HG03025 (cell line): ENCODE measurements around the gene KRTAP5-7.
"Not testable (repeated sequence)": the region's sequence is repeated elsewhere in the genome, so short reads cannot be mapped to it uniquely, and the experiment has no call there.

ENCODE experiments used
- ATAC-seq: cut with Tn5 transposase; IDR thresholded peaks from one replicate; pipeline ENCODE4 v1.9.1; 2021; ENCODE audit warnings: mild to moderate bottlenecking, moderate library complexity; ENCODE audit not compliant: unreplicated experiment, low FRiP score

Gene KRTAP5-7

DNA sequence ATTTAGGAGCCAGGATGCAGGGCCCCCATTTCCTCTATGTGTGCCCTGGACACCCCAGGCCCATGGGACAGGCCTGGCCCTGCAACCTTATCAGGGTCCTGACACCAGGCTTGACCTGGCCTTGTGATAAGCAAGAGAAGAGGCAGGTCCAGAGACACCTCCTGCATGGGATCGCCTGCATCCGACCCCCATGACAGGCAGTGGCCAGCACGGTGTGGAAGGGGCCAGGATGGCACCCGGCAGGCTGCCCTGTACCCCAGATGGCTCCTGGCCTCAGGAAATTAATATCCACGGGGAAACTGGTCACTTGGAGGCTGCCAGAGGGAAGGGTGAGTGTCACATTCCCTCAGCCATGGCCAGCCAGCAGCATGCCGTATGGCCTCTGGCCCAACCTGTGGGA is 27.9 kb downstream of the KRTAP5-7 start:
- ATAC-seq, result no peak

DNA sequence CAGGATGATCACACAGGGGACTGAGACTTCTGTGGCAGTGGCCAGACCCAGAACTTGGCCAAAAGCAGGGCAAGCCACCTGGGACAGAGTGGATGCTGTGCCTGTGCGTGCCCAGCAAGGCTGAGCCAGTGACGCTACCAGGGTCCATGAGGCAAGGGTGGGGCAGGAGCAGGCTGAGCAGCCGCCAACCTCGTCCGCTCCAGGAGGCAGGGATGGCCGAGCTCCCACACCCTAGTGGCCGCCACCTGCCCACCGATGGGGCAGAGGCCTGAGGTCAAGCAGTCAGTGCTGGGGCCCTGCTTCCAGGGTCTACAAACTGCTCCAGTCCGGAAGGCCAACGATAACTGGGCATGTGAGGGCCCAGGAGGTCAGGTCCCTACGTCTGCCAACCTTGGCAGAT is 28.4 kb downstream of the KRTAP5-7 start:
- no peak for ATAC-seq

DNA sequence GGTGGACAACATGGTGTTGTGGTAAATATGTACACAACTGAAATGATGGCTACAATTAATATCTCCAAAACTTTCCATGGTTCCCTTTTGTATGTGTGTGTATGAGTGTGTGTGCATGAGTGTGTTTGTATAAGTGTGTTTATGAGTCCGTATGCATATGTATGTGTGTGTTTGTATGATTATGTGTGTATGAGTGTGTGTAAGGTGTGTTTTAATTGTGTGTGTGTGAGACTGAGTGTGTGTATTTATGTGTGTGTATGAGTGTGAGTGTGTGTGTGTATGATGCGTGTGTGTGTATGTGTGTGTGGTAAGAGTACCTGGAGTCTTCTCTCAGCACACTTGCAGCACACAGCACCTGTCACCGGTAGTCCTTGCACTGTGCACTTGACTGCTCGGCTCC is 29.0 kb downstream of the KRTAP5-7 start:
- ATAC-seq, result no peak

DNA sequence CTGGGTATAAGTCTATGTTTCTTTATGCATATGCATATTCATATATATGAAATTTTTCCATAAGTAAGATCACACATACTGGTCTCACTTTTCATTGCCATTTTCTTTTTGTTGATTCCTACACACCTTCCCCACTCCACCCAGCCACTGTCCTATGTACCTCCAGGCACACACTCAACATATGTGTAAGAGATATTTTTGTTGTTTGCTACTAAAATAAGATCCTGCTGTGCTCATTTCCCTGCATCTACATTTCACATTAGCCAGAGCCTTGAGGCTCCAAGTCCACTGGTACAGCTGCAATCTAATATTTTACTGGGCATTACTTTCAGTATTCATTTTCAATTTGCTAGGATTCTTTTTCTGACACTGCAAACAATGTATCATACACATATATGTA is 30.2 kb downstream of the KRTAP5-7 start:
- no peak for ATAC-seq

DNA sequence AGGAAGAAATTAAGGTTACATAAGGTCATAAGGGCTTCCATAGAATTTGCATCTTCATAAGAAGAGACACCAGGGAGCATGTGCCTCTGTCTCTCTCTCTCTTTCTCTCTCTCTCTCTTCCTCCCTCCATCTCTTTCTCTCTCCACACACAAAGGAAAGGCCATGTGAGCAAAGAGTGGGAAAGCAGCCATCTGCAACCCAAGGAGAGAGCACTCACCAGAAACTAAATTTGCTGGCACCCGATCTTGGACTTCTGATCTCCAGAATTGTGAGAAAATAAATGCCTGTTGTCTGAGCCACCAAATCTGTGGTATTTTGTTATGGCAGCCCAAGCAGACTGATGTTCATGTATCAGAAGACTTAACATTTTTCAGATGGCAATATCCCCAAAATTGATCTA is 31.9 kb downstream of the KRTAP5-7 start:
- ATAC-seq, result no peak

DNA sequence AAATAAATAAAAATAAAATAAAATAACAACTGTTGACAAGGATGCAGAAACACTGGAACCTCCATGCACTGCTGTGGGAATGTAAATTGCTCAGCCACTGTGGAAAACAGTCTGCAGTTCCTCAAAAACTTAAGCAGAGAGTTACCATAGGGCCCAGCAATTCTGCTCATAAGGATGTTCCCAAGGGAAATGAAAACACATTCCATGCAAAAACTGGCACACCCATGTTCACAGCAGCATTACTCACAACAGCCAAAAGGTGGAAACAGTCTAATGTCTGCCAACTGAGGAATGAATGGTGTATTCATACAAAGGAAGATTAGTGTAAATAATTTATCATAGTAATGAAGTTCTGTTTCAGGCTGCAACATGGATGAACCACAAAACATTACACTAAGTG is 35.1 kb downstream of the KRTAP5-7 start:
- ATAC-seq, result no peak

DNA sequence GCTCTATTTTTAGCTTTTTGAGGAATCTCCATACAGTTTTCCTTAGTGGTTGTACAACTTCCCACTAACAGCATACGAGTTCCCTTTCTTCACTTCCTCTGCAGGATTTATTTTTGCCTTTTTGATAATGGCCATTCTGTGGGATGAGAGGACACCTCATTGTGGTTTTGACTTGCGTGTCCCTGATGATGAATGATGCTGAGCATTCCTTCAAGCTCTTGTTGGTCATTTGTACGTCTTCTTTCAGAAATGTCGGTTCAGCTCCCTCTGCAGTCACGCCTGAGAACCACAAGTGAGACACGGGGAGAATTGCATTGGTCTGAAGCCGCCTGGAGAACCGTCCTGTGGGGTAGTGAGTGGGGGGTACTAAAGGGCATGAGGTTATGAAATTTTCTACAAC is 36.3 kb downstream of the KRTAP5-7 start:
- no peak for ATAC-seq

DNA sequence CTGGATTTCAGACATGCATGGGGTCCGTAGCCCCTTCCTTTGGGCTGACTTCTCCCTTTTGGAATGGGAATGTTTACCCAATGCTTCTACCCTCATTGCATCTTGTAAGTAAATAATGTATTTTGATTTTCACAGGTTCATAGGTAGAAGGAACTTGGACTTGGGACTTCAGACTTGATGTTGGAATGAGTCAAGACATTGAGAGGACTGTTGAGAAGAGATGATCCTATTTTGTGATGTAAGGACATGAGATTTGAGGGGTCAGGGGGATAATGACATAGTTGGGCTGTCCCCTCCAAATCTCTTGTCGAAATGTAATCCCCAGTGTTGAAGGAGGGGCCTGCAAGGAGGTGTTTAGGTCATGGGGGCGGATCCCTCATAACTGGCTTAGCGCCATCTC is 37.4 kb downstream of the KRTAP5-7 start:
- ATAC-seq, result no peak

DNA sequence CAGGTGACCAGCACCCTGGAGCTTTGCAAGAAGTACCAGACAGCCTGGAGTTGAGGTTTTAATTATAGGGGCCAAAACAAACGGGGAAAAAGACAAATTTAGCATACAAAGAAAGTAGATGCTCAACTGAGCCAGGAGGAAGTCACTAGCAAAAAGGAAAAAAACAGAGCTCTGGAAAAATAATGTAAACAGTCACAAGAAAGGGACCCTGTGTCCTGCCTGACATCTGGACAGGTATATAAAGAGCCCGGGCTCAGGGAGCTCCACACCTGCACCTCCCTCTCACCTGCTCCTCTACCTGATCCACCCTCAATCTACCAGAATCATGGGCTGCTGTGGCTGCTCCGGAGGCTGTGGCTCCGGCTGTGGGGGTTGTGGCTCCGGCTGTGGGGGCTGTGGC is 38.2 kb downstream of the KRTAP5-7 start, which contains the start of gene KRTAP5-10:
Gene KRTAP5-10 (plus strand): TSS at position 301 of the 400 bp plus-strand sequence. CDS start 25 bp downstream, at position 326.
- no peak for ATAC-seq

DNA sequence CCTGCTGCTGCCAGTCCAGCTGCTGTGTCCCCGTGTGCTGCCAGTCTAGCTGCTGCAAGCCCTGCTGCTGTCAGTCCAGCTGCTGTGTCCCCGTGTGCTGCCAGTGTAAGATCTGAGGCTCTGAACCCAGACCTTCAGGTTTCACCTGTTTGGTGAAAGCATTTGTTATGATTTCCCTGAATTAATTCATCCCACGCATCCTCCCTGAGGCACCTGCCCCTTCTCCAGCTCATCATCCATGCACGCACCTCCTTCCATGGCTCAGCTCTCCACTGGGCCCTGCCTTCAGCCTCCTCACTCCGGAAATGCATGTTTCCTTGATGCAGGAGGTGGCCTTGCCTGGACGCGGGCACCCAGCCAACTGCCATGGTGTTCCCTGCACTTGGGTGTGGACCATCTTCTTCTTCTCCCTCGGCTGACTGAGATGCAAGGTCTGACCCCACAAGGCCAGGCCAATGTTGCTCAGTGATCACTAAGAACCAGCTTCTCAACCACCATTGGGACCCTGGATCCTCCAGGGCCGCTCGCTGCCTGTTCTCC is 39.1 kb downstream of the KRTAP5-7 start:
- no peak for ATAC-seq

DNA sequence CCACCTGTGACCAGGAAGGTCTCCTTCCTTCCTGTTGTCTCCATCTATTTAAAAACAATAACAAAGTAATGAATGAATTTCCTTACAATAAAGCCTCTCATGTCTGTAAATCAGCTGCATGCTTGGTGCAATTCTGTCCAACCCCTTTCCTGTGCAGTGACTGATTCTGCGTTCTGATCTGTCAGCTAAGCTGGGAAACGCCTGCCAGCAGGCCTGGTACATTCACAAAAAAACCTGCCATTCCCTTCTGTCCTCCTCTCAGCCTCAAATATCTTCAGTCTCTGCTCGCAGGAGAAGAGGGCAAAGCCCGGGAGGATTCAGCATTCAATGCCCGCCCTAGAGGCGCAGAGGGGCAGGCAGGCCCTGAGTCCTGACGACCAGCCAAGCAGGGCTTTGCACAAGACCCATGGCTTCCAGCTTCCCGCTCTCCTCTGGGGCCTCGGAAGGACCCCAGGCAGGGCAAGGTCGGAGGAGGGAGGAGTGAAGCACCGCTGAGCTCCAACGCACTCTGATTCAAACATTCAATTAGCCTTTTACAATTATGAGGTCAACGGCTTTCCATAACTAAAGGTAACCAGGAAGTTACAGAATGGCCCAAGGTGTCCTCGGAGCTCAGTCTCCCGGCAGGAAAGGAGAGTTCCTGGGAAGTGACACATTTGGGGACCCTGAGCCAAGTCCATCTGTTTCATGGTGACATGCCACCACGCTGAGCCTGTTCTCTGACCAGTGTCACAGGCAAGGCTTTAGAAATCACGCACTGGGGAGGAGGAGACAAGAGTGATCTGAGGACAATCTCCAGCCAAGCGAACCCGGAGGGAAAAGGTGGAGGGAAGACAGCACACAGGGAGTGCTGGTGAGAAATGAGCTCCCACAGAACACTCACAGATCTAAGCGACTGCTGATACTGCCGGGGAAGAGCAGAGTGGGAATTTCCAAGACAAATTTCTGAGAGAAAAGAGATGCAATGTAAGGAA is 39.8 kb downstream of the KRTAP5-7 start:
- not testable (repeated sequence) for ATAC-seq

DNA sequence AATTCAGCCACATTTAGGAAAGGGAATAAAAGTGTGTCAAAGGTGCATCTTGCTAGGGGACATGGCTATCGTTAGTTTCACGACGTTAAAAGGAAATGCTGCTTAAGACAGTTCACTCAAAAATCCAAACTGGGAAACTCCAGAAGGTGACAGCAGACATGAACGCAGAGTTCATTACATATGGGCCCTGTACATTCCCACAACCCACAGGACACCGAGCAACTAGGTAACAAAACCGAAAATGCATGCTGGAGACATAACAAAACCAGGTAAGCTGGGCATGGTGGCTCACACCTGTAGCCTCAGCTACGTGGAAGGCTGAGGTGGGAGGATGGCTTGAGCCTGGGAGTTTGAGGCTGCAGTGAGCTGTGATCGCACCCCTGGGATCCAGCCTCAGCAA is 40.6 kb downstream of the KRTAP5-7 start:
- not testable (repeated sequence) for ATAC-seq

DNA sequence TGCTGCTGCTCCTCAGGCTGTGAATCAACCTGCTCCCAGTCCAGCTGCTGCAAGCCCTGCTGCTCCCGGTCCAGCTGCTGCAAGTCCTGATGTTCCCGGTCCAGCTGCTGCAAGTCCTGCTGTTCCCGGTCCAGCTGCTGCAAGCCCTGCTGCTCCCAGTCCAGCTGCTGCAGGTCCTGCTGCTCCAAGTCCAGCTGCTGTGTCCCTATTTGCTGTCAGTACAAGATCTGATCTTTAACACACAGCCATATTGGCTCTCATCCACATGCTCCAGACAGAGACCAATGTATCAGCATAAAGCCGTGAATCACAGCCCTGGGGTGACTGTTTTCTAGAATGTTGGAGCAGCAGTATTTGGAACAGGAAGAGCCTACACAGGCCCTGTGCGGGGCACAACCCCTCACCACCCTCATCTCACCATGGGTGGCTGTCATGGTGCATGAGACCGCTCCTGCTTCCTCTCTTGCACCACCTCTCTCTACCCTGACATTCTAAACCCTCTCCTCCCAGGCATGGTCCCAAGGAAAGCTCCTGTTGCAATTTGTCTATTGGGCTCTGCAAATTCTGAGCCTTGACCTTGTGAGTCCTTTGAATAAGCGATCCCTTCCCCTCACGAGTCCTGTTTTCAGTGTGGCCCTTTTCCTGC is 41.8 kb downstream of the KRTAP5-7 start:
- ATAC-seq, result no peak

DNA sequence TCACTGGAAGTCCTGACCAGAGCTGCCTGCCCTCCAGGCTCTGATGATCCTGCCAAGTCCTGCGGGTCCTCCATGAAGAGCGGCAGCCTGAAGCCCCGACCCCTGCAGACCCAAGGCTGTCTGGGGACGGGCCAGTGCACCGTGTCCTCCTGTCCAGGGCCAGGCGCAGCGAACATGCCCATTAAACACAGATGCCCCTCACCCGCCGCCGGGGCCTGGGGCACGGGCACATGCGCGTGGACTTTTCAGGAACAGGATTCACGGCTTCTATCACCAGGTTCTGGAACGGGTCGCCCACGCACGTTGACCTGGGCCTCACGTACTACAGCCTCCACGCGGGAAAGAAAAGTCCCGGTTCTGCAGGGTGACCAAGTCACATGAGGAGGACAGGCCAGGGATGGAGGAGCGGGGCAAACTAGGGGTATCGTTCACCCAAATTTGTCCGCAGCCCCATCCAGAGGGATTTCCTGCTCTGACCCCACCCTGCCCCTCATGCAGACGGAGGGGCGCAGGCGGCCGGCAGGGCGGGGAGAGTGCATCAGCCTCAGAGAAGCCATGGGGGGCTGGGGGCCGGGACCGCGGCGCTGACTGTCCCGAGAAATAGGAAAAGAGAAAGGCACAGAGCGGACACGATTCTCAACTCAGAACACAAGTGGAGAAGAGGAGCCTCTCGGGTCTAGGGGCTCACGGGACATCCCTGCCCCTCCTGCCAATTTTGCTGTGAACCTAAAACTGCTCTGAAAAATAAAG is 44.2 kb downstream of the KRTAP5-7 start:
- not testable (repeated sequence) for ATAC-seq

DNA sequence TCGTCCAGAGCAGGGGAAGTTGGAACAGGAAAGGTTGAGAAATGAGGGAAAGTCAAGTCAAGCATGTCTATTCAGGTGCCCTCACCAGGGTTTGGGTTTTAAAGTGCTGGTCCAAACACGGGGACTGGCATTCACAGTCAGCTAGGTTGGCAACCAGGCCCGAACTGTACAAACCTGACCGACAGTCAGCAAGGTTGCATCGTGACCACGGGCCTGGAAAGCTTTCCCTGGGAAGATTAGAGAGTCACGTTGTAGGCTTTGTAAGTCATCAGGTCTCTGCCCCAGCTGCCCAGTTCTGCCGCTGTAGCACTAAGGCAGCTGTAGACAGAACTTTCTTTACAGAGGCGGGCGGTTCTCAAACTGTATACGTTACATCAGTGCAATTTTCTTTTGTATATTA is 45.7 kb downstream of the KRTAP5-7 start:
- no peak for ATAC-seq

DNA sequence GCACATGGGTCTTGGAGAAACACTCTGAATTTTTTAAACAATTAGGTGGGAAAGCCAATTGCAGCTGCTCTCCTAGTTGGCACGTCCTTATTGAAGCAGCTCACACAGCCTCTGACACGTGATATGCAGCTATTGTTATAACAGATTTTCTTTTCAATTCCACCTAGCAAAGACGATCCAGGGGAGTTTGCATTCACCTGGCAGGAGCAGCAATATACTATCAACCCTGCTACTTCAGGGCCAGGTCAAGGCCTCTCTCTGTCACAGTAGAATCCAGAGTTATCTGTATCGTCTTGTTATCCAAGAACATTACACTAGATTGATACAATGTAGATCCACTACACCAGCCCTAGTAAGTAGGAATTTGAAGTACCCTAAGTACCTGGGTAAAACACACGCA is 47.4 kb downstream of the KRTAP5-7 start:
- no peak for ATAC-seq

DNA sequence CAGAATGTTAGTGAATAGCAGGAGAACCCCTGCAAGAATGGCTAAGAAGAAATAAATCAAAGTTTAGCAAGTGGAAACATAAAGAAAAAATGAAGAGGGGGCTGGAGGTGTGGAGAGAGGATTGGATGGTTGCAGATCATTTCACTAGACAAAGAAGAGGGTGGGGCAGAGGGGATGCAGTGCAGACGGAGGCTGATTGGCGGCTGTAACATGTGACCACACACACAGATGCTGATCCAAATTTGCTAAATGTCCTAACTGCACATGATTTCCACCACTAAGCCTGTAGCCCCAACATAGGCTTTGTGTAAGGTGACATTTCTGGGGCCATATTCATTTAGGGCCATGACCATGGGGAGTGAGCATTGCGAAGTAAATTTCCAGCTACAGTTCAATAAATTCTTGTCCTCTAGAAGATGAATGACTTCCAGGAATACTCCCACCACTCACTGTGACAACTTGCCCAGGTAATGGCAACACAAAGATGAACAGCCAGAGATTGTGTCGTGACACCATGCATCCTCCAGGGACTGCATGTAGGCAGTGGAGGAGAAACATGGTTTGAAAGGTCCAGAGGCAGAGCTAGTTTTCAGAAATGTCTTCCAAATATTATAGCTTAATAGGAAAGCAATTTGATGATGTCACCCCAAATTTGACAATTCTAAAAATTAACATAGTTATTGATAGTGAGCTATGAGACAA is 48.8 kb downstream of the KRTAP5-7 start:
- ATAC-seq, result no peak

DNA sequence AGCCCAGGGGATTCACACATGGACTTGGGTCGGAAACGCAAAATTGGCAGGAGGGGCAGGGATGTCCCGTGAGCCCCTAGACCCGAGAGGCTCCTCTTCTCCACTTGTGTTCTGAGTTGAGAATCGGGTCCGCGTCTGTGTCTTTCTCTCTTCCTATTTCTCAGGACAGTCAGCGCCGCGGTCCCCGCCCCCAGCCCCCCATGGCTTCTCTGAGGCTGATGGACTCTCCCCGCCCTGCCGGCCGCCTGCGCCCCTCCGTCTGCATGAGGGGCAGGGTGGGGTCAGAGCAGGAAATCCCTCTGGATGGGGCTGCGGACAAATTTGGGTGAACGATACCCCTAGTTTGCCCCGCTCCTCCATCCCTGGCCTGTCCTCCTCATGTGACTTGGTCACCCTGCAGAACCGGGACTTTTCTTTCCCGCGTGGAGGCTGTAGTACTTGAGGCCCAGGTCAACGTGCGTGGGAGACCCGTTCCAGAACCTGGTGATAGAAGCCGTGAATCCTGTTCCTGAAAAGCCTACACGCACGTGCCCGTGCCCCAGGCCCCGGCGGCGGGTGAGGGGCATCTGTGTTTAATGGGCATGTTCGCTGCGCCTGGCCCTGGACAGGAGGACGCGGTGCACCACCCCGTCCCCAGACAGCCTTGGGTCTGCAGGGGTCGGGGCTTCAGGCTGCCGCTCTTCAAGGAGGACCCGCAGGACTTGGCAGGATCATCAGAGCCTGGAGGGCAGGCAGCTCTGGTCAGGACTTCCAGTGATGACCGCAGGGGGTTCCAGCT is 49.8 kb downstream of the KRTAP5-7 start:
- ATAC-seq, result not testable (repeated sequence)

DNA sequence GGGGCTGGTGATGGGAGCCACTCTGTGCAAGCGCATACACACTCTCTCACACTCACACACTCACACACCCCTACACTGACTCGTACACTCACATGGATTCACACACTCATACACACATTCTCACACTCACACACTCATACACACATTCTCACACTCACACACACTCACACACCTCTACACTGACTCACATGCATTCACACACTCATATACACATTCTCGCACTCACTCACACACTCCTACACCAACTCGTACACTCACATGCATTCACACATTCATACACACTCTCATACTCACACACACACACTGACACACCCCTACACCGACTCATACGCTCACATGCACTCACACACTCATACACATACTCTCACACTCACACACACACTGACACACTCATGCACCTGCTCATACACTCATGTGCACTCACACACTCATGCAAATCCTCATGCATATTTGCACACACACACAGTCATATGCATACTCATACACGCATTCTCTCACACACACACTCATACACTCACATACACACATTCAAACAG is 50.5 kb downstream of the KRTAP5-7 start:
- no peak for ATAC-seq
